ENCODE measurements around the gene NBPF3. TPM values are rescaled to one million over a fixed set of nuclear protein-coding genes. Genes with fewer than 3 reads are reported as not detected.
A peak's percentile ranks its signal among the peaks of the same experiment; 100 is the strongest.

Gene NBPF3
- total RNA-seq, 1 experiment from 2014 or later: 21.4 TPM

- Mint-ChIP-seq H3K27ac (no peak overlapping the region; the same call in 1 of the 2 replicates), H3K36me3 (0 out of 2 replicates have a peak, but pooled peaks cover 3% of the 10 kb centered on the region), H3K4me3 (no peak overlapping the region), H3K4me1 (peaks cover 33% of the 10 kb centered on the region), H3K27me3 (ENCODE audit: low read depth) (no peaks in the 10 kb centered on the region), H3K9me3 (no peaks in the 10 kb centered on the region)
- CTCF ChIA-PET: interaction anchor here (1.5 kb wide), 1 partner anchor 11 kb away, joined by 6 read pairs; no protein-coding TSS in a partner anchor
- ATAC-seq (no peak), DNase-seq (ENCODE audit: low spot score) (no peak)
- TF ChIP-seq TP53 (CRISPR knock-in tag; IDR thresholded peaks at IDR 0.05): no peak
- POLR2A ChIA-PET: no interaction called here
Observed at GRCh38 chr1:21526441-21526840, 86.5 kb downstream of the NBPF3 start.

- CTCF ChIA-PET: interaction anchor here (0.5 to 1.1 kb wide), 2 partner anchors 22 to 172 kb away, joined by 3 to 4 read pairs; no protein-coding TSS in a partner anchor
- Mint-ChIP-seq H3K27ac (peak overlapping the region; percentile 44), H3K36me3 (0 out of 2 replicates have a peak, but pooled peaks cover 3% of the 10 kb centered on the region), H3K9me3 (no peaks in the 10 kb centered on the region), H3K4me3 (no peak overlapping the region), H3K27me3 (ENCODE audit: low read depth) (no peaks in the 10 kb centered on the region), H3K4me1 (peaks cover 33% of the 10 kb centered on the region)
- ATAC-seq (no peak), DNase-seq (ENCODE audit: low spot score) (no peak)
- TF ChIP-seq TP53 (CRISPR knock-in tag; IDR thresholded peaks at IDR 0.05): no peak
- no peak for TF ChIP-seq EMX1 (CRISPR knock-in tag; IDR thresholded peaks at IDR 0.05)
- TF ChIP-seq HMGXB4 (CRISPR knock-in tag; IDR thresholded peaks at IDR 0.05): no peak
- no peak for TF ChIP-seq USF2 (CRISPR knock-in tag; IDR thresholded peaks at IDR 0.05)
- no peak for TF ChIP-seq RELA (CRISPR knock-in tag; IDR thresholded peaks at IDR 0.05; ENCODE audit: borderline replicate concordance)
- no peak for TF ChIP-seq CREM (CRISPR knock-in tag; IDR thresholded peaks at IDR 0.05)
- TF ChIP-seq ZMAT4 (CRISPR knock-in tag; IDR thresholded peaks at IDR 0.05): no peak
- POLR2A ChIA-PET: no interaction called here
Observed at GRCh38 chr1:21530368-21531016, 90.6 kb downstream of the NBPF3 start.

- CTCF ChIA-PET: no interaction called here
Observed at GRCh38 chr1:21531241-21531640, 91.3 kb downstream of the NBPF3 start.

GRCh38 chr1:21532496-21532895 lies 92.6 kb downstream of the NBPF3 start:
- Mint-ChIP-seq H3K27me3 (ENCODE audit: low read depth) (no peaks in the 10 kb centered on the region), H3K9me3 (no peaks in the 10 kb centered on the region), H3K4me3 (no peak overlapping the region), H3K36me3 (0 out of 2 replicates have a peak, but pooled peaks cover 3% of the 10 kb centered on the region), H3K27ac (no peak overlapping the region), H3K4me1 (peaks cover 31% of the 10 kb centered on the region)
- ChIA-PET POLR2A (interaction anchor here (0.6 to 1.6 kb wide), 2 partner anchors 24 to 76 kb away, joined by 3 to 4 read pairs; partner anchors contain the start of gene ALPL), CTCF (interaction anchor here (1.1 kb wide), 1 partner anchor 20 kb away, joined by 3 read pairs; no protein-coding TSS in a partner anchor)
- DNase-seq (ENCODE audit: low spot score) (no peak), ATAC-seq (no peak)
- TF ChIP-seq ZNF425 (CRISPR knock-in tag; conservative IDR thresholded peaks at IDR 0.05): no peak
- TF ChIP-seq NFATC4 (CRISPR knock-in tag; IDR thresholded peaks at IDR 0.05): no peak
- TF ChIP-seq PRDM15 (CRISPR knock-in tag; IDR thresholded peaks at IDR 0.05): no peak
- TF ChIP-seq SMAD3 (CRISPR knock-in tag; IDR thresholded peaks at IDR 0.05; ENCODE audit: borderline replicate concordance): no peak
- TF ChIP-seq ATF1 (CRISPR knock-in tag; IDR thresholded peaks at IDR 0.05): no peak
- TF ChIP-seq ZMAT4 (CRISPR knock-in tag; IDR thresholded peaks at IDR 0.05): no peak
- no peak for TF ChIP-seq ELF4 (CRISPR knock-in tag; IDR thresholded peaks at IDR 0.05; ENCODE audit: low read depth)
- no peak for TF ChIP-seq ZNF138 (CRISPR knock-in tag; conservative IDR thresholded peaks at IDR 0.05)
- TF ChIP-seq ZNF396 (CRISPR knock-in tag; IDR thresholded peaks at IDR 0.05; ENCODE audit: borderline replicate concordance): no peak

More at GRCh38 chr1:21531241-21531640, 91.3 kb downstream of the NBPF3 start:
- peaks cover 34% of the 10 kb centered on the region for H3K4me1 Mint-ChIP-seq
- H3K27ac Mint-ChIP-seq: no peak overlapping the region
- no peak overlapping the region for H3K4me3 Mint-ChIP-seq
- no peaks in the 10 kb centered on the region for H3K9me3 Mint-ChIP-seq
- H3K27me3 Mint-ChIP-seq (ENCODE audit: low read depth): no peaks in the 10 kb centered on the region
- DNase-seq (ENCODE audit: low spot score) (no peak), ATAC-seq (no peak)
- H3K36me3 Mint-ChIP-seq: 0 out of 2 replicates have a peak, but pooled peaks cover 3% of the 10 kb centered on the region
- POLR2A ChIA-PET: no interaction called here
- TF ChIP-seq ZNF121 (CRISPR knock-in tag; IDR thresholded peaks at IDR 0.05) (no peak), ZNF232 (CRISPR knock-in tag; IDR thresholded peaks at IDR 0.05) (no peak), SMAD4 (CRISPR knock-in tag; IDR thresholded peaks at IDR 0.05) (no peak), MLX (CRISPR knock-in tag; IDR thresholded peaks at IDR 0.05) (no peak)

Data from WTC11 (cell line).